ENCODE data around the gene OPCML. TPM values are rescaled to one million over a fixed set of nuclear protein-coding genes. Genes with fewer than 3 reads are reported as not detected.

Gene OPCML
- total RNA-seq, 1 donor from 2014 or later: not detected

DNA sequence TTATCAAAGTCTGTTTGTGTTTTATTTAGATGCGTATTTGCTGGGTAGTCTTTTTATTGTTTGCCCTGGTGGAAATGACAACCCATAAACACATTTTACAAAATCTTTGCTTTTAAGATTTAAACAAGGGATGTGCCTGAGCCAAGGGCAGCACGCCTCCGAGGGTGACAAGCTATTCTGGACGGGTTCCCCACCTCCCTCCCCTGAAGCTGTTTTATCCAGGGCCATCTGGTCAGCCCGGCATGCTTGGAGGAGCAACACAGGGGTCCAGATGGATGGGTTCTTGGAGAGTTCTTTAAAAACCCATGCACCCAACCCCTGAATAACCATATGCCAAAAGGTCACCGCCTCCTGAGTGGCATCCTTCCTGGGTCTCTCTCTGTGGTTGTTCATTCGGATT, 408.9 kb downstream of the OPCML start:
- Histone ChIP-seq H3K27me3 (no peaks in the 10 kb centered on the region), H3K9me3 (no peaks in the 10 kb centered on the region), H3K4me3 (no peak overlapping the region), H3K4me1 (no peaks in the 10 kb centered on the region), H3K36me3 (no peaks in the 10 kb centered on the region), H3K27ac (no peak overlapping the region)
- intact Hi-C loops (cut with DNase I): no loop called here
- DNase-seq (ENCODE audit: extremely low spot score in 2 of 2): no peak
- no peak for TF ChIP-seq POLR2AphosphoS5 (IDR thresholded peaks at IDR 0.05; ENCODE audit: insufficient read depth in 1 of 2, low read depth in 1 of 2)
- no peak for TF ChIP-seq POLR2A (IDR thresholded peaks at IDR 0.05)
- TF ChIP-seq, protein P1, sequence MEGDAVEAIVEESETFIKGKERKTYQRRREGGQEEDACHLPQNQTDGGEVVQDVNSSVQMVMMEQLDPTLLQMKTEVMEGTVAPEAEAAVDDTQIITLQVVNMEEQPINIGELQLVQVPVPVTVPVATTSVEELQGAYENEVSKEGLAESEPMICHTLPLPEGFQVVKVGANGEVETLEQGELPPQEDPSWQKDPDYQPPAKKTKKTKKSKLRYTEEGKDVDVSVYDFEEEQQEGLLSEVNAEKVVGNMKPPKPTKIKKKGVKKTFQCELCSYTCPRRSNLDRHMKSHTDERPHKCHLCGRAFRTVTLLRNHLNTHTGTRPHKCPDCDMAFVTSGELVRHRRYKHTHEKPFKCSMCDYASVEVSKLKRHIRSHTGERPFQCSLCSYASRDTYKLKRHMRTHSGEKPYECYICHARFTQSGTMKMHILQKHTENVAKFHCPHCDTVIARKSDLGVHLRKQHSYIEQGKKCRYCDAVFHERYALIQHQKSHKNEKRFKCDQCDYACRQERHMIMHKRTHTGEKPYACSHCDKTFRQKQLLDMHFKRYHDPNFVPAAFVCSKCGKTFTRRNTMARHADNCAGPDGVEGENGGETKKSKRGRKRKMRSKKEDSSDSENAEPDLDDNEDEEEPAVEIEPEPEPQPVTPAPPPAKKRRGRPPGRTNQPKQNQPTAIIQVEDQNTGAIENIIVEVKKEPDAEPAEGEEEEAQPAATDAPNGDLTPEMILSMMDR (IDR thresholded peaks at IDR 0.05): no peak

DNA sequence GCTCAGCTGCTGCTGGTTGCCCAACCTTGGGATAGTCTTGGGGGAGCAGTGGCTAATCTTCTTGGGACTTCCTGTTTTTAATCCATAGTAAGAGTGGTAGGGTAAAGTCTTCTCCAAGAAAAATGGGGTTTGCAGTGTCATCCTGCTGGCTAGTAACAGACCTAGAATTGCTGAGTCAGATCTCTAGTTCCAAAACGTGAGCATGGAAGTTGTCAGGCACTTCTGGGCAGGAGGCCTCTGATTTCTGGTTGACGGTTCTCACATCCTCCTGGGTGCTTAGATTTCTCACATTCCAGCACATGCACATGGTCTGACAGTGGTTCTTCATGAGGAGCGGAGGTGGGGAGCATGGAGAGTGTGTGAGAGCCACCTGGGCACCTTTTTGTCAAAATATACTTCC, 410.0 kb downstream of the OPCML start:
- no peak for DNase-seq (ENCODE audit: extremely low spot score in 2 of 2)
- TF ChIP-seq POLR2A (IDR thresholded peaks at IDR 0.05) (no peak), POLR2AphosphoS5 (IDR thresholded peaks at IDR 0.05; ENCODE audit: insufficient read depth in 1 of 2, low read depth in 1 of 2) (no peak)
- TF ChIP-seq, protein P1 (IDR thresholded peaks at IDR 0.05): no peak
- no peak overlapping the region for H3K4me3 ChIP-seq

DNA sequence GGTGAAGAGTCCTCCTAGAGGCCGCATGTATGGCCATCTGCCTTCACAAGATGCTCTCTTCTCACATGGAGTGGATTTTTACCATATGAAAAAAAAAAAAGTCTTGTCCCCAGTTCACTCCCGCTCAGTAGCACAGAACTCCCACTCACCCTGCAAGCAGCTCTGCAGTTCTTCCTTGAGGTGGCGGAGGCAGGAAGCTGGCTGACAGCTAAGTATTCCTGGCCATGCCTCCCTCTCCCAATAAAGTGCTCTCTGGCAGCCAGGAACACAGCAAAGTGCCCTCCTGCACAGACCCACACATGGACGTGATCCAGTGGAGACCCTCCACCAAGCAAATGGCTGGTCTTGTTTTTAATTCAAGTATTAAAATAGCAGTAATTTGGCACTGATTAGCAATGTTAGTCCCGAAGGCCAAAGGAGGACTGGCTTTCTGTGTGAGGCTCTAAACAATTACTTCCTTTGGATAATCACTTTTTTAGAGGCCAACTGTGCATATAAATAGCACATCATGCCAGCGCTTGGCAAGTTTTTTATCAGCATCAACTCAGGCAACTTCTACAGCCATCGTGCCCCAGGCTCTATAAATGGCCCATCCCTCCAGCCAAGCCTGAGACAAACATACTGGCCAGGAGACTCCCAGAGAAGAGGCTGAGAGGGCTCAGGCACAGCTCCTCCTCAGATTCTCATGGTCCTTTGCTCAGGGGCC, 413.6 kb downstream of the OPCML start:
- Histone ChIP-seq H3K4me1 (no peaks in the 10 kb centered on the region), H3K36me3 (no peaks in the 10 kb centered on the region), H3K27ac (no peak overlapping the region), H3K4me3 (no peak overlapping the region), H3K9me3 (no peaks in the 10 kb centered on the region), H3K27me3 (no peaks in the 10 kb centered on the region)
- intact Hi-C loops (cut with DNase I): no loop called here
- DNase-seq (ENCODE audit: extremely low spot score in 2 of 2): no peak
- TF ChIP-seq, protein P1 (IDR thresholded peaks at IDR 0.05): no peak
- TF ChIP-seq POLR2AphosphoS5 (IDR thresholded peaks at IDR 0.05; ENCODE audit: insufficient read depth in 1 of 2, low read depth in 1 of 2) (no peak), POLR2A (IDR thresholded peaks at IDR 0.05) (no peak)

More for the DNA sequence above, 410.0 kb downstream of the OPCML start:
- intact Hi-C loops (cut with DNase I): no loop called here
- no peaks in the 10 kb centered on the region for H3K27me3 ChIP-seq
- H3K27ac ChIP-seq: no peak overlapping the region
- no peaks in the 10 kb centered on the region for H3K36me3 ChIP-seq
- H3K4me1 ChIP-seq: no peaks in the 10 kb centered on the region
- H3K9me3 ChIP-seq: no peaks in the 10 kb centered on the region

- Histone ChIP-seq H3K9me3 (no peaks in the 10 kb centered on the region), H3K27me3 (no peaks in the 10 kb centered on the region), H3K36me3 (no peaks in the 10 kb centered on the region), H3K4me3 (no peak overlapping the region), H3K4me1 (no peaks in the 10 kb centered on the region), H3K27ac (no peak overlapping the region)
- intact Hi-C loops (cut with DNase I): no loop called here
- no peak for TF ChIP-seq POLR2A (IDR thresholded peaks at IDR 0.05)
- TF ChIP-seq, protein P1 (IDR thresholded peaks at IDR 0.05): no peak
- TF ChIP-seq POLR2AphosphoS5 (IDR thresholded peaks at IDR 0.05; ENCODE audit: insufficient read depth in 1 of 2, low read depth in 1 of 2): no peak
- DNase-seq (ENCODE audit: extremely low spot score in 2 of 2): no peak
Measured at GRCh38 chr11:133115099-133115498, 417.2 kb downstream of the OPCML start.

DNA sequence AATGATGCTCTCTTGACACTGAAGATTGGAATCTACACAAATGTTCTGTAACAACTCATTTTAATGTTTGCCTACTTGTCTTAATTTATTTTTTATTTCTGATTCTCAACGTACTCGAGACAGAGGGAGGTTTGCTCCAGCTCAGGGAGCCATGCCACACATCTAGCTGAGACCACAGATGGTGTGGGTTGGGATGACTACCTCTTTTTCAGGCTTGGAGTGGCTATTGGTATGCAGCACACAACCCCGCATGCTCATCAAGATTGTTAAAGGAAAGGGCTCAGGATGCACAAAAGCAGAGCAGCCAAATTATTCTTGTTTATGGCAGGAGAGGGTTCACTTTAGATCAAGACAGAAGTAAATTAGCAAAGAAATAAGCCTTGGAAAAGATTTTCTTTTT, 424.5 kb downstream of the OPCML start:
- Histone ChIP-seq H3K36me3 (no peaks in the 10 kb centered on the region), H3K27ac (no peak overlapping the region), H3K27me3 (no peaks in the 10 kb centered on the region), H3K4me3 (no peak overlapping the region), H3K9me3 (no peaks in the 10 kb centered on the region), H3K4me1 (no peaks in the 10 kb centered on the region)
- no peak for DNase-seq (ENCODE audit: extremely low spot score in 2 of 2)
- TF ChIP-seq POLR2A (IDR thresholded peaks at IDR 0.05) (no peak), POLR2AphosphoS5 (IDR thresholded peaks at IDR 0.05; ENCODE audit: insufficient read depth in 1 of 2, low read depth in 1 of 2) (no peak)
- TF ChIP-seq, protein P1 (IDR thresholded peaks at IDR 0.05): no peak
- intact Hi-C loops (cut with DNase I): no loop called here

Measured in vagina (tissue), 2 donors.